DOHH2 (cell line): ENCODE measurements around the gene E2F3.

ENCODE experiments used
- H3F3A ChIP-seq: fragments of 200-600 bp; sonication (generic), shearing (Covaris generic); 2 replicates; pipeline ENCODE4 v1.6.0; 2016; ENCODE audit warnings: antibody characterized with exemption, mild to moderate bottlenecking; ENCODE audit not compliant: control insufficient read depth, insufficient read depth
- H3K27ac ChIP-seq: fragments of 200-600 bp; sonication (generic); 2 replicates; pipeline ENCODE4 v1.5.1; 2014; ENCODE audit warnings: low read depth, mild to moderate bottlenecking, low read length, moderate library complexity
- H3K27me3 ChIP-seq: fragments of 200-600 bp; sonication (generic); 2 replicates; pipeline ENCODE4 v1.6.1; 2014; ENCODE audit warnings: mild to moderate bottlenecking, low read length, mixed read lengths; ENCODE audit not compliant: control insufficient read depth
- H3K36me3 ChIP-seq: fragments of 200-600 bp; sonication (generic); 2 replicates; pipeline ENCODE4 v1.6.1; 2014; ENCODE audit warnings: mild to moderate bottlenecking, low read length, moderate library complexity, mixed read lengths; ENCODE audit not compliant: control insufficient read depth
- H3K4me1 ChIP-seq: fragments of 200-600 bp; sonication (generic); 2 replicates; pipeline ENCODE4 v1.6.1; 2014; ENCODE audit warnings: mild to moderate bottlenecking, low read length, mixed read lengths; ENCODE audit not compliant: control insufficient read depth
- H3K4me2 ChIP-seq: fragments of 200-600 bp; sonication (generic); 2 replicates; pipeline ENCODE4 v1.6.0; 2014; ENCODE audit warnings: mild to moderate bottlenecking, low read length, moderate library complexity
- H3K4me3 ChIP-seq: fragments of 200-600 bp; sonication (generic); 2 replicates; pipeline ENCODE4 v1.5.1; 2014; ENCODE audit warnings: mild to moderate bottlenecking, low read length, mixed read lengths
- H3K79me2 ChIP-seq: fragments of 200-600 bp; sonication (generic); 2 replicates; pipeline ENCODE4 v1.6.1; 2014; ENCODE audit warnings: mild to moderate bottlenecking, low read length, mixed read lengths; ENCODE audit not compliant: control insufficient read depth
- H3K9me2 ChIP-seq: fragments of 200-600 bp; sonication (generic); replicated peaks from 2 replicates; pipeline ENCODE4 v1.6.1; 2014; ENCODE audit warnings: mild to moderate bottlenecking, low read length, mixed read lengths; ENCODE audit not compliant: control insufficient read depth
- H3K9me3 ChIP-seq: fragments of 200-600 bp; sonication (generic); 2 replicates; pipeline ENCODE4 v1.6.1; 2014; ENCODE audit warnings: antibody characterized with exemption, low read length, mixed read lengths; ENCODE audit not compliant: control insufficient read depth, insufficient read depth
- H4K20me1 ChIP-seq: fragments of 200-600 bp; sonication (generic); 2 replicates; pipeline ENCODE4 v1.6.0; 2014; ENCODE audit warnings: low read depth, mild to moderate bottlenecking, antibody characterized with exemption, low read length, moderate library complexity; ENCODE audit not compliant: control insufficient read depth, insufficient read depth
- CTCF ChIP-seq: fragments of 200-600 bp; sonication (generic); IDR thresholded peaks from one replicate; pipeline ENCODE4 v1.5.1; 2014; ENCODE audit warnings: antibody characterized with exemption, mild to moderate bottlenecking, low read depth, low read length; ENCODE audit not compliant: poor library complexity, severe bottlenecking
- EZH2phosphoT487 ChIP-seq: fragments of 200-600 bp; sonication (generic); IDR thresholded peaks from 2 replicates; pipeline ENCODE4 v1.6.1; 2017; ENCODE audit warnings: borderline replicate concordance, mild to moderate bottlenecking, antibody characterized with exemption, low read length, moderate library complexity, mixed read lengths

Gene E2F3

GRCh38 chr6:20364327-20364726 is 37.4 kb upstream of the E2F3 start:
- H3K9me3 ChIP-seq = no peaks in the 10 kb centered on the region; the same call in 1 of the 2 replicates
- no peak overlapping the region for H3K27ac ChIP-seq

GRCh38 chr6:20365456-20365855 is 36.2 kb upstream of the E2F3 start:
- peaks cover 8% of the 10 kb centered on the region for H3K27me3 ChIP-seq
- H3K27ac ChIP-seq = no peak overlapping the region
- H3F3A ChIP-seq = no peaks in the 10 kb centered on the region
- H3K4me3 ChIP-seq = no peak overlapping the region
- H3K36me3 ChIP-seq = no peaks in the 10 kb centered on the region
- no peaks in the 10 kb centered on the region for H3K79me2 ChIP-seq
- no peaks in the 10 kb centered on the region for H3K9me2 ChIP-seq
- no peaks in the 10 kb centered on the region; the same call in 1 of the 2 replicates for H3K9me3 ChIP-seq
- no peaks in the 10 kb centered on the region for H4K20me1 ChIP-seq
- no peak overlapping the region for H3K4me2 ChIP-seq
- TF ChIP-seq CTCF (no peak), EZH2phosphoT487 (no peak)
- H3K4me1 ChIP-seq = no peaks in the 10 kb centered on the region

More at GRCh38 chr6:20364327-20364726, 37.4 kb upstream of the E2F3 start:
- Histone ChIP-seq H3K4me3 (no peak overlapping the region), H4K20me1 (no peaks in the 10 kb centered on the region), H3K79me2 (no peaks in the 10 kb centered on the region), H3K4me2 (no peak overlapping the region), H3K27me3 (peaks cover 8% of the 10 kb centered on the region), H3K36me3 (no peaks in the 10 kb centered on the region), H3K9me2 (no peaks in the 10 kb centered on the region), H3K4me1 (no peaks in the 10 kb centered on the region), H3F3A (no peaks in the 10 kb centered on the region)
- TF ChIP-seq EZH2phosphoT487 = no peak
- TF ChIP-seq CTCF = no peak

GRCh38 chr6:20366082-20366830 is 35.4 kb upstream of the E2F3 start:
- Histone ChIP-seq H3K9me2 (no peaks in the 10 kb centered on the region), H3F3A (no peaks in the 10 kb centered on the region), H3K4me2 (no peak overlapping the region), H3K36me3 (no peaks in the 10 kb centered on the region), H3K4me3 (no peak overlapping the region), H3K9me3 (no peaks in the 10 kb centered on the region), H3K27me3 (peaks cover 8% of the 10 kb centered on the region), H3K4me1 (no peaks in the 10 kb centered on the region), H4K20me1 (no peaks in the 10 kb centered on the region), H3K79me2 (no peaks in the 10 kb centered on the region), H3K27ac (no peak overlapping the region)
- TF ChIP-seq CTCF (no peak), EZH2phosphoT487 (no peak)
